H1 (cell line): Measurements from ENCODE around the gene MAML3. TPM values are rescaled to one million over a fixed set of nuclear protein-coding genes. Genes with fewer than 3 reads are reported as not detected.
A peak's percentile ranks its signal among the peaks of the same experiment; 100 is the strongest.

Source experiments
- CTCF ChIA-PET: fragments of 300-600 bp; sonication (Branson Sonifier 250); formaldehyde crosslinking; loops from one replicate; lab custom pipeline; 2021; ENCODE audit not compliant: partially characterized antibody; lab: Charles Lee
- POLR2A ChIA-PET: fragments of 300-600 bp; sonication (Branson Sonifier 250); formaldehyde crosslinking; loops from one replicate; lab custom pipeline; 2021; ENCODE audit warnings: inconsistent platforms; ENCODE audit not compliant: partially characterized antibody; lab: Charles Lee
- DNase-seq, 2 experiments: peaks; one replicate each; pipeline versions ENCODE4 v3.0.0 to v3.0.0-alpha.2; 2010 to 2022; ENCODE audit warnings: low spot score in 2 of 2, low read depth in 1 of 2, mixed read lengths in 1 of 2
- FAIRE-seq: peaks from 2 replicates; lab custom pipeline; 2011; peaks lifted over from hg19 to GRCh38; lab: Jason Lieb, UNC
- H2AFZ ChIP-seq: 2 replicates; pipeline ENCODE4 v1.8.1; 2012; ENCODE audit warnings: low read length, inconsistent platforms
- H2AK5ac ChIP-seq: 2 replicates; pipeline ENCODE4 v1.6.1; 2013; ENCODE audit warnings: low read depth, low read length
- H2BK120ac ChIP-seq: replicated peaks from 2 replicates; pipeline ENCODE3; 2013; ENCODE audit warnings: low read depth, low read length, inconsistent platforms
- H2BK12ac ChIP-seq: 2 replicates; pipeline ENCODE4 v1.6.1; 2013; ENCODE audit warnings: low read depth, low read length
- H2BK15ac ChIP-seq: 2 replicates; pipeline ENCODE4 v1.6.1; 2013; ENCODE audit warnings: low read length
- H2BK20ac ChIP-seq: 2 replicates; pipeline ENCODE4 v1.6.1; 2013; ENCODE audit warnings: low read length
- H2BK5ac ChIP-seq: 2 replicates; pipeline ENCODE4 v1.6.1; 2013; ENCODE audit warnings: low read depth, low read length
- H3K14ac ChIP-seq: 2 replicates; pipeline ENCODE4 v1.6.1; 2013; ENCODE audit warnings: inconsistent platforms; ENCODE audit not compliant: insufficient read length
- H3K18ac ChIP-seq: 2 replicates; pipeline ENCODE4 v1.6.1; 2013; ENCODE audit warnings: low read length; ENCODE audit errors: extremely low read depth
- H3K23ac ChIP-seq: 2 replicates; pipeline ENCODE4 v1.6.1; 2013; ENCODE audit warnings: inconsistent platforms; ENCODE audit not compliant: insufficient read length
- H3K23me2 ChIP-seq: 2 replicates; pipeline ENCODE4 v1.6.1; 2013; ENCODE audit warnings: low read depth, low read length
- H3K27ac ChIP-seq: 2 replicates; pipeline ENCODE4 v1.6.1; 2011; ENCODE audit warnings: low read depth, low read length, inconsistent platforms
- H3K27me3 ChIP-seq, 4 experiments: replicated peaks in 1 of 4; 1 replicate in 1 of 4; 2 replicates in 3 of 4; pipeline versions ENCODE4 v1.6.1 to v1.8.1; 2011 to 2013; ENCODE audit warnings: low read length in 3 of 4, mild to moderate bottlenecking in 3 of 4, inconsistent platforms in 2 of 4, mixed read lengths in 2 of 4, moderate library complexity in 1 of 4; ENCODE audit not compliant: control insufficient read depth in 3 of 4, insufficient read depth in 3 of 4; ENCODE audit errors: extremely low read depth in 1 of 4
- H3K36me3 ChIP-seq, 4 experiments: 2 replicates each; pipeline versions ENCODE4 v1.6.1 to v1.8.1; 2011 to 2013; ENCODE audit warnings: mild to moderate bottlenecking in 4 of 4, low read length in 3 of 4, moderate library complexity in 2 of 4, control low read depth in 1 of 4, inconsistent platforms in 1 of 4; ENCODE audit not compliant: insufficient read depth in 4 of 4, control insufficient read depth in 2 of 4
- H3K4ac ChIP-seq: replicated peaks from 2 replicates; pipeline ENCODE3; 2013; ENCODE audit warnings: low read length, low read depth, mixed read lengths, inconsistent platforms; ENCODE audit not compliant: insufficient read length
- H3K4me1 ChIP-seq, 4 experiments: replicated peaks in 1 of 4; 1 replicate in 1 of 4; 2 replicates in 3 of 4; pipeline versions ENCODE4 v1.6.1 to v1.8.1; 2011 to 2013; ENCODE audit warnings: low read length in 3 of 4, inconsistent platforms in 2 of 4, mixed read lengths in 1 of 4; ENCODE audit not compliant: insufficient read depth in 4 of 4, control insufficient read depth in 3 of 4
- H3K4me2 ChIP-seq, 2 experiments: 2 replicates each; pipeline versions ENCODE4 v1.6.1 to v1.8.1; 2011 to 2013; ENCODE audit warnings: low read depth in 2 of 2, low read length in 2 of 2, control low read depth in 1 of 2, inconsistent platforms in 1 of 2, mild to moderate bottlenecking in 1 of 2; ENCODE audit not compliant: insufficient read depth in 1 of 2
- H3K4me3 ChIP-seq, 4 experiments: fragments of 200-600, 300-600 bp in 1 of 4; sonication (generic), shearing (Covaris generic), sonication (Bioruptor Twin) in 1 of 4; 2 replicates each; pipeline versions ENCODE4 v1.5.1 to v1.8.1; 2011 to 2016; ENCODE audit warnings: low read length in 4 of 4, low read depth in 3 of 4, control low read depth in 2 of 4, inconsistent platforms in 2 of 4, mild to moderate bottlenecking in 2 of 4, mixed read lengths in 1 of 4, moderate library complexity in 1 of 4; ENCODE audit not compliant: insufficient read depth in 2 of 4; ENCODE audit errors: extremely low read depth in 1 of 4
- H3K56ac ChIP-seq: replicated peaks from 2 replicates; pipeline ENCODE3; 2013; ENCODE audit warnings: low read depth, mild to moderate bottlenecking, mixed read lengths, low read length, inconsistent platforms; ENCODE audit not compliant: insufficient read length
- H3K79me1 ChIP-seq: 2 replicates; pipeline ENCODE4 v1.6.1; 2013; ENCODE audit warnings: low read depth, low read length, control low read depth
- H3K79me2 ChIP-seq, 2 experiments: 2 replicates each; pipeline versions ENCODE4 v1.6.1 to v1.8.1; 2012 to 2013; ENCODE audit warnings: low read length in 2 of 2, mild to moderate bottlenecking in 2 of 2, inconsistent platforms in 1 of 2; ENCODE audit not compliant: insufficient read depth in 2 of 2, control insufficient read depth in 1 of 2
- H3K9ac ChIP-seq, 4 experiments: replicated peaks in 1 of 4; 1 replicate in 1 of 4; 2 replicates in 3 of 4; pipeline versions ENCODE4 v1.6.1 to v1.8.1; 2011 to 2013; ENCODE audit warnings: low read depth in 3 of 4, low read length in 3 of 4, control low read depth in 2 of 4, mild to moderate bottlenecking in 2 of 4, moderate library complexity in 2 of 4, inconsistent platforms in 1 of 4; ENCODE audit errors: extremely low read depth in 1 of 4
- H3K9me3 ChIP-seq, 2 experiments: 2 replicates each; pipeline versions ENCODE4 v1.6.1 to v1.8.1; 2012 to 2013; ENCODE audit warnings: mild to moderate bottlenecking in 2 of 2, moderate library complexity in 2 of 2, control low read depth in 1 of 2, inconsistent platforms in 1 of 2, low read depth in 1 of 2, low read length in 1 of 2, mixed read lengths in 1 of 2; ENCODE audit not compliant: insufficient read depth in 2 of 2
- H4K20me1 ChIP-seq, 2 experiments: replicated peaks in 1 of 2; 2 replicates each; pipeline versions ENCODE3 to v1.8.1; 2011 to 2013; ENCODE audit warnings: inconsistent platforms in 2 of 2, low read length in 2 of 2, mild to moderate bottlenecking in 1 of 2; ENCODE audit not compliant: insufficient read depth in 2 of 2, control insufficient read depth in 1 of 2
- H4K5ac ChIP-seq: 2 replicates; pipeline ENCODE4 v1.6.1; 2013; ENCODE audit warnings: low read length, low read depth, mixed read lengths, inconsistent platforms; ENCODE audit not compliant: insufficient read length
- H4K8ac ChIP-seq: 2 replicates; pipeline ENCODE4 v1.8.0; 2013; ENCODE audit warnings: mild to moderate bottlenecking, moderate library complexity, low read length, inconsistent platforms; ENCODE audit not compliant: insufficient read depth; ENCODE audit errors: extremely low read depth
- H4K91ac ChIP-seq: replicated peaks from 2 replicates; pipeline ENCODE3; 2013; ENCODE audit warnings: low read length, mixed read lengths, inconsistent platforms; ENCODE audit not compliant: insufficient read length
- ASH2L ChIP-seq: fragments of 200-600, 300-600 bp; sonication (generic); IDR thresholded peaks from one replicate; pipeline ENCODE4 v1.7.1; 2017; ENCODE audit warnings: low read length
- E2F6 ChIP-seq: IDR thresholded peaks from 2 replicates; pipeline ENCODE4 v1.6.1; 2012; ENCODE audit warnings: inconsistent platforms
- KDM5A ChIP-seq: fragments of 200-600 bp; IDR thresholded peaks from 2 replicates; pipeline ENCODE4 v1.7.1; 2012; ENCODE audit warnings: mild to moderate bottlenecking, low read length, inconsistent platforms, mixed read lengths
- whole genome bisulfite sequencing, 2 experiments: shearing (Covaris generic) in 1 of 2; methylation state at CpG; one replicate each; pipeline versions ENCODE4 v1.1.6 to v1.1.7; 2013 to 2015; ENCODE audit warnings: low lambda C conversion rate in 2 of 2, mixed read lengths in 2 of 2, inconsistent platforms in 1 of 2, low coverage in 1 of 2, missing lambda C conversion rate in 1 of 2; ENCODE audit not compliant: insufficient replicate concordance in 2 of 2, insufficient coverage in 1 of 2, insufficient read length in 1 of 2; ENCODE audit errors: extremely low coverage in 1 of 2, missing lambda C conversion rate in 1 of 2; 5-methylcytosine and 5-hydroxymethylcytosine counted together
- polyA plus RNA-seq, 7 experiments: library from polyadenylated mRNA; depleted of rRNA in 3 of 7; stranded (reverse) in 5 of 7; unstranded in 2 of 7; fragments of >200 nt in 5 of 7; fragments of 200-250 nt in 2 of 7; gene quantifications; 1 replicate in 5 of 7; 2 replicates in 1 of 7; 4 replicates in 1 of 7; pipeline versions ENCODE4 v1.2.1 to v1.2.3, GENCODE V29; 2011 to 2013; ENCODE audit warnings: missing spikeins in 2 of 7, mixed read lengths in 2 of 7
- total RNA-seq: library from RNA; stranded (reverse); fragmentation: NEBNext Ultra II Directional; extraction: Animal tissue kit (Norgen Biotek cat#: 25700); gene quantifications from 2 replicates; pipeline ENCODE4 v1.2.1, GENCODE V29; 2021

Gene MAML3
- total and polyA plus RNA-seq, 2 of the 8 experiments (the other 6 are each of a cell fraction or from before 2014, with no cell fraction given) = 2.1 to 5.7 TPM

- Histone ChIP-seq H3K79me1 (no peaks in the 10 kb centered on the region), H3K56ac (no peak overlapping the region), H3K27ac (no peak overlapping the region), H2BK15ac (0 out of 2 replicates have a peak overlapping the region, but pooled peaks have one; percentile 0), H3K36me3 (no peaks in the 10 kb centered on the region), H3K79me2 (no peaks in the 10 kb centered on the region), H3K9ac (no peak overlapping the region), H4K5ac (no peak overlapping the region), H3K27me3 (no peaks in the 10 kb centered on the region), H3K9me3 (no peaks in the 10 kb centered on the region), H2AK5ac (no peak overlapping the region), H3K4ac (no peak overlapping the region), H2BK5ac (no peak overlapping the region), H3K23me2 (no peaks in the 10 kb centered on the region), H3K23ac (no peak overlapping the region), H4K20me1 (no peaks in the 10 kb centered on the region), H2AFZ (no peak overlapping the region), H3K18ac (peak overlapping the region; percentile 44; the same call in 1 of the 2 replicates), H2BK12ac (0 out of 2 replicates have a peak overlapping the region, but pooled peaks have one; percentile 18), H3K4me3 (peak overlapping the region in 1 of 4 experiments; percentile 22; a peak in 1 of 8 replicates), H3K14ac (no peak overlapping the region), H2BK20ac (no peak overlapping the region), H2BK120ac (no peak overlapping the region), H4K8ac (no peak overlapping the region), H4K91ac (no peak overlapping the region), H3K4me2 (peak overlapping the region; percentile 7 to 19; a peak in 1 of 4 replicates), H3K4me1 (peaks cover 1 to 17% (median 8%) of the 10 kb centered on the region in 4 experiments; a peak in 5 of 7 replicates)
- ChIA-PET POLR2A (interaction anchor here (0.9 to 1.6 kb wide), 5 partner anchors 13 to 32 kb away, joined by 3 to 4 read pairs (median 3); no protein-coding TSS in a partner anchor), CTCF (interaction anchor here (0.6 to 1.6 kb wide), 11 partner anchors 21 to 349 kb away, joined by 3 to 9 read pairs (median 4); no protein-coding TSS in a partner anchor)
- DNase-seq (no peak), FAIRE-seq (peak; percentile 55)
- TF ChIP-seq E2F6 (no peak), KDM5A (no peak), ASH2L (peak; percentile 60)
- WGBS, 2 experiments = 17% methylated on average over 2 of the region's 2 CpGs; no CpG with 5 or more reads in 1 of the 2 experiments
Measured at GRCh38 chr4:140078366-140078765, 75.6 kb downstream of the MAML3 start.
